Liver (tissue), 9 donors: ENCODE results near the gene C11orf86. TPM values are rescaled to one million over a fixed set of nuclear protein-coding genes. Genes with fewer than 3 reads are reported as not detected.

Experiments
- DNase-seq: peaks from one replicate; pipeline ENCODE4 v3.0.0-alpha.2; 2017; ENCODE audit warnings: low spot score
- H3K27ac ChIP-seq, 2 donors: one replicate each; pipeline ENCODE4 v1.7.0; 2013; ENCODE audit warnings: inconsistent platforms in 2 of 2, low read length in 2 of 2, control low read depth in 1 of 2, low read depth in 1 of 2, mild to moderate bottlenecking in 1 of 2
- H3K27me3 ChIP-seq, 4 donors: one replicate each; pipeline versions ENCODE4 v1.6.1 to v1.7.0; 2013; ENCODE audit warnings: low read length in 3 of 4, inconsistent platforms in 1 of 4, mild to moderate bottlenecking in 1 of 4, moderate library complexity in 1 of 4; ENCODE audit not compliant: control insufficient read depth in 4 of 4, insufficient read depth in 4 of 4
- H3K36me3 ChIP-seq, 4 donors: one replicate each; pipeline versions ENCODE4 v1.6.1 to v1.7.0; 2013; ENCODE audit warnings: low read length in 3 of 4, mild to moderate bottlenecking in 3 of 4, low read depth in 1 of 4, moderate library complexity in 1 of 4; ENCODE audit not compliant: control insufficient read depth in 4 of 4, insufficient read depth in 3 of 4
- H3K4me1 ChIP-seq, 4 donors: one replicate each; pipeline versions ENCODE4 v1.6.1 to v1.7.0; 2013; ENCODE audit warnings: low read length in 3 of 4, mild to moderate bottlenecking in 3 of 4, moderate library complexity in 1 of 4; ENCODE audit not compliant: control insufficient read depth in 4 of 4, insufficient read depth in 4 of 4
- H3K4me3 ChIP-seq, 3 donors: one replicate each; pipeline versions ENCODE4 v1.6.1 to v1.7.0; 2013; ENCODE audit warnings: low read length in 3 of 3, control low read depth in 1 of 3, low read depth in 1 of 3, mild to moderate bottlenecking in 1 of 3
- H3K9ac ChIP-seq, 2 donors: one replicate each; pipeline ENCODE4 v1.7.0; 2013; ENCODE audit warnings: low read length in 2 of 2, mild to moderate bottlenecking in 2 of 2, moderate library complexity in 2 of 2, control low read depth in 1 of 2, low read depth in 1 of 2
- H3K9me3 ChIP-seq, 4 donors: one replicate each; pipeline versions ENCODE4 v1.6.1 to v1.7.0; 2013; ENCODE audit warnings: low read length in 3 of 4; ENCODE audit not compliant: control insufficient read depth in 4 of 4
- CTCF ChIP-seq: fragments of 150-350 bp; IDR thresholded peaks from 2 replicates; pipeline ENCODE4 v1.5.1; 2017; ENCODE audit warnings: improper control_type of control experiment, low read depth, low read length; ENCODE audit not compliant: missing input control
- GABPA ChIP-seq, 2 donors: IDR thresholded peaks in 1 of 2; conservative IDR thresholded peaks in 1 of 2; 2 replicates each; pipeline ENCODE4 v1.6.1; 2016; ENCODE audit warnings: antibody characterized with exemption in 2 of 2, mild to moderate bottlenecking in 1 of 2, moderate library complexity in 1 of 2
- HNF4G ChIP-seq: IDR thresholded peaks from 2 replicates; pipeline ENCODE4 v1.6.1; 2016; ENCODE audit warnings: antibody characterized with exemption
- JUND ChIP-seq, 2 donors: IDR thresholded peaks; 2 replicates each; pipeline ENCODE4 v1.6.1; 2016; ENCODE audit warnings: antibody characterized with exemption in 2 of 2
- RAD21 ChIP-seq, 2 donors: IDR thresholded peaks; 2 replicates each; pipeline ENCODE4 v1.6.1; 2016; ENCODE audit warnings: antibody characterized with exemption in 2 of 2, mild to moderate bottlenecking in 2 of 2
- REST ChIP-seq: IDR thresholded peaks from 2 replicates; pipeline ENCODE4 v1.6.1; 2016; ENCODE audit warnings: antibody characterized with exemption, mild to moderate bottlenecking
- RXRA ChIP-seq, 2 donors: IDR thresholded peaks; 2 replicates each; pipeline ENCODE4 v1.6.1; 2017 to 2018; ENCODE audit warnings: antibody characterized with exemption in 2 of 2, mild to moderate bottlenecking in 1 of 2
- TAF1 ChIP-seq: conservative IDR thresholded peaks from 2 replicates; pipeline ENCODE4 v1.6.1; 2016; ENCODE audit warnings: antibody characterized with exemption, mild to moderate bottlenecking
- YY1 ChIP-seq: IDR thresholded peaks from 2 replicates; pipeline ENCODE4 v1.6.1; 2016; ENCODE audit warnings: antibody characterized with exemption, mild to moderate bottlenecking
- WGBS: extraction: QIAGEN DNeasy Blood & Tissue Kit; methylation state at CpG from one replicate; pipeline ENCODE4 v1.1.7; 2013; 5-methylcytosine and 5-hydroxymethylcytosine counted together
- polyA plus RNA-seq, 2 donors: library from polyadenylated mRNA; stranded (reverse) in 1 of 2; unstranded in 1 of 2; fragments of 200-250 nt in 1 of 2; fragments of >200 nt in 1 of 2; fragmentation: Nextera tagmentation in 1 of 2; extraction: Ambion mirVana in 1 of 2; gene quantifications; one replicate each; pipeline versions ENCODE4 v1.2.1 to v1.2.3, GENCODE V29; 2013 to 2015
- total RNA-seq, 2 donors: library from RNA; depleted of rRNA; stranded (reverse); fragments of >200 nt; gene quantifications; one replicate each; pipeline ENCODE4 v1.2.3, GENCODE V29; 2014
- TF ChIP-seq, protein P1 (sequence below): IDR thresholded peaks from 2 replicates; pipeline ENCODE4 v1.6.1; 2016; ENCODE audit warnings: antibody characterized with exemption
- donor health status: healthy.
- donor health status: healthy.
- donor health status: healthy.
- donor health status: healthy.
- donor health status: healthy.

The C11orf86 gene
- total and polyA plus RNA-seq, 4 donors, result 0.18 TPM; not detected in 3

DNA sequence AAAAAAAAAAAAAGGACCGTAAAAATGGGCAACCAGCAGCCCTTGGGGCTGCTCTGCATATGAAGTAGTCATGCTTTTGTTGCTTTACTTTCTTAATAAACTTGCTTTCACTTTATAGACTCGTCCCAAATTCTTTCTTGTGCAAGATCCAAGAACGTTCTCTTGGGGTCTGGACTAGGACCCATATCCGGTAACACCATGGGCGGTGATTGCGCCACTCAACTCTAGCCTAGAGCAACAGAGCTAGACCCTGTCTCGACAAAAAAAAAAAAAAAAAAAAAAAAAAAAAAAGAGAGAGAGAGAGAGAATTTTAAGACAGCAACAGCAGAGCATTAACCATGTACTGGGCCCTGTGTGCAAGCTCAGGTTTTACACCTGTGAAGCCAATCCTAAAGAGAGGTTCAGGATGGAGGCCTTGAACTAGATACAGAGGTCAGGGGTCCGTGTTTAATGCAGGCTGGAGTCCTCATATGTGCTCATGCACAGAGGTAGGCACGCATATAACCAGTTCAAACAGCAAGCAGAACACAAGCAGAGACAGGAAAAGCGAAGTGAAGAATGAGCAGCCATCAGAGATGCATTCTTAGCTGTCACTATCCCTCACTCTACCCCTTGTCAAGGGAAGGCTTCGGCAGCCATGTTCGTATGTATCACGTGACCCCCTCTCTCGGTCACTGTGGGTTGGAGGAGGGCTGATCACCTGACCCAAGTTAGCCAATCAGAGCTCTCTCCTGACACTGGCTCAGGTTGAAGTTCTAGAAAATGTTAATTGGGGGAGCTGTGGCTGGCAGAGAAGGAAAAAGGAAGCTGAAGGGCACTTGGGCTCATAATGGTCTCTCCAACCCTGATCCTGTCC lies 31.2 kb downstream of the C11orf86 start:
- Histone ChIP-seq H3K4me1 (peaks cover 5 to 38% (median 23%) of the 10 kb centered on the region in 4 donors), H3K9me3 (no peaks in the 10 kb centered on the region), H3K27me3 (no peaks in the 10 kb centered on the region), H3K9ac (no peak overlapping the region), H3K36me3 (no peaks in the 10 kb centered on the region), H3K4me3 (no peak overlapping the region), H3K27ac (no peak overlapping the region)
- TF ChIP-seq CTCF, result no peak
- TF ChIP-seq REST, result no peak
- no peak for TF ChIP-seq TAF1
- TF ChIP-seq GABPA (IDR thresholded peaks at IDR 0.05 in 1 of 2, conservative IDR thresholded peaks at IDR 0.05 in 1 of 2), result no peak
- TF ChIP-seq, protein P1, sequence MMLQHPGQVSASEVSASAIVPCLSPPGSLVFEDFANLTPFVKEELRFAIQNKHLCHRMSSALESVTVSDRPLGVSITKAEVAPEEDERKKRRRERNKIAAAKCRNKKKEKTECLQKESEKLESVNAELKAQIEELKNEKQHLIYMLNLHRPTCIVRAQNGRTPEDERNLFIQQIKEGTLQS, result no peak
- TF ChIP-seq YY1, result no peak
- no peak for TF ChIP-seq HNF4G
- TF ChIP-seq RXRA (IDR thresholded peaks at IDR 0.05), result no peak
- TF ChIP-seq JUND (IDR thresholded peaks at IDR 0.05), result no peak
- no peak for TF ChIP-seq RAD21 (IDR thresholded peaks at IDR 0.05)
- DNase-seq, result no peak
- WGBS, result 81% methylated on average over 14 of the region's 14 CpGs

DNA sequence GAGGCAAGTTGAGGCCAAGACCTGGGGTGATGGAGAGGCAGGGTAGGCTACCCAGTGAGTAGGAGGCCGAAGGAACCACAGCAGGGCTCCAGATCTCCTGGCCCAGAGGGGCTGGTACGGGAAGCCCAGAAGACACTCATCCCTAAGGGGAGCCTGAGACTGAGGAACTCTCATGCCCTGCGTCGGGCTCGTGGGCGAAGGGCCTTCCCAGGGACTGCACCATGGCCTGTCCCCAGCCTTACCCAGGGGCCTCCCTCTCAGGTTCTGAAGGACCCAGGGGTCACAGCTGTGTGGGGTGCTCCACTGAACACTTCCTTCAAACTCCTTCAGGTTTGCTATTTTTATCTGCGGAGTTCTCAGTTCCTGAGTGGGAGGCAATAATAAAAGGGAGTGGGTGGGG lies 32.0 kb downstream of the C11orf86 start:
- TF ChIP-seq CTCF (no peak), YY1 (no peak), REST (no peak), RAD21 (IDR thresholded peaks at IDR 0.05) (no peak)
- Histone ChIP-seq H3K9ac (no peak overlapping the region), H3K9me3 (no peaks in the 10 kb centered on the region), H3K4me1 (peaks cover 5 to 38% (median 21%) of the 10 kb centered on the region in 4 donors), H3K27ac (no peak overlapping the region), H3K27me3 (no peaks in the 10 kb centered on the region), H3K36me3 (no peaks in the 10 kb centered on the region), H3K4me3 (no peak overlapping the region)
- no peak for DNase-seq
- WGBS, result 99% methylated on average over 7 of the region's 7 CpGs
